Prostate gland (tissue), 2 donors: ENCODE measurements around the gene PDE7B.

Experiments used
- POLR2A ChIP-seq: fragments of 450-650 bp; IDR thresholded peaks from one replicate; pipeline ENCODE4 v1.6.1; 2016; ENCODE audit warnings: antibody characterized with exemption, mild to moderate bottlenecking
- POLR2AphosphoS5 ChIP-seq: sonication (generic); formaldehyde crosslinking; IDR thresholded peaks from one replicate; pipeline ENCODE4 v1.6.1; 2017; ENCODE audit warnings: antibody characterized with exemption
- TF ChIP-seq, protein P1 (sequence below), 4 experiments: fragments of 200-600 bp in 2 of 4; fragments of 450-650 bp in 2 of 4; sonication (generic) in 2 of 4; IDR thresholded peaks; 1 replicate in 3 of 4; 2 replicates in 1 of 4; pipeline ENCODE4 v1.5.1; 2016 to 2019; ENCODE audit warnings: antibody characterized with exemption in 4 of 4, mild to moderate bottlenecking in 2 of 4, moderate library complexity in 2 of 4

DNA sequence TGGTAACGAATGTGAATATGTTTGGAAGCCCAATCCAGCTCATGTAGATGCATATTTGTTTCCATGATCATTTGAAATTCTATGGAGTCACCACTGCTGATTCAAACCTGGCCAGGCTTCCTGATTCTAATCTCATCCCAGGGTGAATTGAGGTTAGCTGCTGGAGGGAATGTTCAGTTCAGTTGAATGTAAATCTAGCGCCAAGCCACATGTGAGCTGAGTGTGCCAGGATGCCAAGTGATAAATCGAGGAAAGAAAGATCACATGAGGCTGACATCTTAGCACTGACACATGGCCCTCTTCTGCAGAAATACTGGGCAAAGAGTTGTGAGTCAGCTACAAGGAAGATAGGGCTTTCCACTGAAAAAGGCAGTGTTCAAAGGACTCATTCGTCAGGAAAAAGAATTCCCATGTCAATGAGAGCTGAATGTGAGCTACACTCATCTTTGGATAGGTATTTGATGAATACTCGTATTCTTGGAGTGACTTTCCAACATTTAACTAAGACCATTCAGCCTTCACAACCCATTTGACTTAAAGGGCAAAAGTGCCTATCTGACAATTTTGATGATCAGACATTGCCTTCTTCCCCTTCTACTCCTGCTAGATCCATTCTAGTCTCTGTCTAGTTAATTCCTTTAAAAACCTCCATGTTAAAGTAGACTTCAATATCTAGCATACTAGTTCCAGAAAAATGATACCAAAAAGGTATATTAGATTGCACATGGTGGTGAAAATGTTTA is 226.5 kb downstream of the PDE7B start:
- TF ChIP-seq, protein P1, sequence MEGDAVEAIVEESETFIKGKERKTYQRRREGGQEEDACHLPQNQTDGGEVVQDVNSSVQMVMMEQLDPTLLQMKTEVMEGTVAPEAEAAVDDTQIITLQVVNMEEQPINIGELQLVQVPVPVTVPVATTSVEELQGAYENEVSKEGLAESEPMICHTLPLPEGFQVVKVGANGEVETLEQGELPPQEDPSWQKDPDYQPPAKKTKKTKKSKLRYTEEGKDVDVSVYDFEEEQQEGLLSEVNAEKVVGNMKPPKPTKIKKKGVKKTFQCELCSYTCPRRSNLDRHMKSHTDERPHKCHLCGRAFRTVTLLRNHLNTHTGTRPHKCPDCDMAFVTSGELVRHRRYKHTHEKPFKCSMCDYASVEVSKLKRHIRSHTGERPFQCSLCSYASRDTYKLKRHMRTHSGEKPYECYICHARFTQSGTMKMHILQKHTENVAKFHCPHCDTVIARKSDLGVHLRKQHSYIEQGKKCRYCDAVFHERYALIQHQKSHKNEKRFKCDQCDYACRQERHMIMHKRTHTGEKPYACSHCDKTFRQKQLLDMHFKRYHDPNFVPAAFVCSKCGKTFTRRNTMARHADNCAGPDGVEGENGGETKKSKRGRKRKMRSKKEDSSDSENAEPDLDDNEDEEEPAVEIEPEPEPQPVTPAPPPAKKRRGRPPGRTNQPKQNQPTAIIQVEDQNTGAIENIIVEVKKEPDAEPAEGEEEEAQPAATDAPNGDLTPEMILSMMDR (IDR thresholded peaks at IDR 0.05), result no peak
- TF ChIP-seq POLR2A (no peak), POLR2AphosphoS5 (no peak)
